ENCODE results near the gene DSTYK. TPM values are rescaled to one million over a fixed set of nuclear protein-coding genes. Genes with fewer than 3 reads are reported as not detected.
"Not testable (repeated sequence)": the region's sequence is repeated elsewhere in the genome, so short reads cannot be mapped to it uniquely, and the experiment has no call there.

DSTYK gene
- total RNA-seq, 1 donor from 2014 or later: 11.6 TPM

DNA sequence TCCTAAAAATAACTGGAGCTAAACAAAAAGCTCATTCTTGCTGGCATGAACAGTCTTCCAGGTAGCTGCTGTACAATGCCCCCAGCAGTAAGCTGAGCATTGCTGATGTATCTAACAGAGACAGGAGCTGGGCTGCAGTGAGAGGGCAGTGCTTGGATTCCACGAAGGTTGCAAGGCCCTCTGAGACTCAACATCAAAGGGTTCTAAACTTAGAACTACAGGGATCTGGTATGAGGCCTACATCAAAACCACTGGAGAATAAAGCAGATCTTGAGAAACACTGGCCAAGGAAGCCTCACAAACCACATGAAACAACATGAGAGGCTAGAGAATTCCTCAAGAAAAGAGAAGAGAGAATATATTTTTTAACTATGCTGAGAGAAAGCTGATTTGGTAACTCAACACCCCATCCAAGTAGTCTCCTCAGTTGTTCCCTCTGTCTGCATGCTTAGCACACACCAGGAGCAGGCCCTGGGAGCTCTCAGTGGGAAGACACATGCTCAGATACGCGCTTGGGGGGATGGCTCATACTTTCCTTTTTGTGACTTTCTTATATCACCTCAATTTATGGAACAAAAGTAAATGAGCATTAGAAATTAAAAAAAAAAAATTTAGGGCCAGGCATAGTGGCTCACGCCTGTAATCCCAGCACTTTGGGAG is 27.7 kb downstream of the DSTYK start:
- DNase-seq (ENCODE audit: low read depth): peak; percentile 52

DNA sequence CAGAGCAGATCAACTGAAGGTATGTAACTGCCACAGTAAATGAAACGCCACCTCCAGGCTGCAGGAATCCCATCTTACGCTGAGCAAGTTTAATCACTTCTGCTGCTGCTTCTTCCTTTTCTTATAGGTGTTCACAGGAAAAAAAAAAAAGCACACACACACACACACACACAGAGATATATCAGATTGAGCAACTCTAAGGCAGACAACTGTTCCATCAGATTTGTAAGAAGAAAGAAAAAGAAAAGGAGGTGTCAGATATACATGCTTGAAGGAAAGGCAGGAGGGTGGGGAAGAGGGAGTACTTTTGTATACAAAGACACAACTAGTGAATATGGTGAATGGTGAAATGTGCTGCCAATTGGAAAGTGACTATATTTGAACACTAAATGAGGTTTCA is 28.6 kb downstream of the DSTYK start:
- no peak for DNase-seq (ENCODE audit: low read depth)

DNA sequence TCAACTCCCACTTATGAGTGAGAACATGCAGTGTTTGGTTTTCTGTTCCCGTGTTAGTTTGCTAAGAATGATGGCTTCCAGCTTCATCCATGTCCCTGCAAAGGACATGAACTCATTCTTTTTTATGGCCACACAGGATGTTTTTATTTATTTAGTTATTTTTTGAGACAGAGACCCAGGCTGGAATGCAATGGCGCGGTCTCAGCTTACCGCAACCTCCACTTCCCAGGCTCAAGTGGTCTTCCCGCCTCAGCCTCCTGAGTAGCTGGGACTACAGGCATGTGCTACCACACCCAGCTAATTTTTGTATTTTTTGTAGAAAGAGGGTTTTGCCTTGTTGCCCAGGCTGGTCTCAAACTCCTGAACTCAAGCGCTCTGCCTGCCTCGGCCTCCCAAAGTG is 31.2 kb downstream of the DSTYK start:
- not testable (repeated sequence) for DNase-seq (ENCODE audit: low read depth)

DNA sequence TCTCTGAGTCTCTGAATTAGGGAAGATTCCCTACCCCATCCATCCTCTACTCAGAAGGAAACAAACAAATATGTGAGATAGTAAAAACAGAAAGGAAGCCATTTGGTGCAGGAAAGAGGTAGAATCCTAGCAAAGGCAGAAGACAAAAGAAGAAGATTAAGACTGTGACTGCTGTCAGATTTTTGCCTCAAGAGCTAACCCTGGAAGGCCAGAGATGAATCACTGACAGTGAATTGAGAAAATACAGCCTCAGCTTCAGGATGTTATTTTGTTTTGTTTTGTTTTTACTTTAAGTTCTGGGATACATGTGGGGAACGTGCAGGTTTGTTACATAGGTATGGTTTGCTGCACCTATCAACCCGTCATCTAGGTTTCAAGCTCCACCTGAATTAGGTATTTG is 31.7 kb downstream of the DSTYK start:
- DNase-seq (ENCODE audit: low read depth): no peak

DNA sequence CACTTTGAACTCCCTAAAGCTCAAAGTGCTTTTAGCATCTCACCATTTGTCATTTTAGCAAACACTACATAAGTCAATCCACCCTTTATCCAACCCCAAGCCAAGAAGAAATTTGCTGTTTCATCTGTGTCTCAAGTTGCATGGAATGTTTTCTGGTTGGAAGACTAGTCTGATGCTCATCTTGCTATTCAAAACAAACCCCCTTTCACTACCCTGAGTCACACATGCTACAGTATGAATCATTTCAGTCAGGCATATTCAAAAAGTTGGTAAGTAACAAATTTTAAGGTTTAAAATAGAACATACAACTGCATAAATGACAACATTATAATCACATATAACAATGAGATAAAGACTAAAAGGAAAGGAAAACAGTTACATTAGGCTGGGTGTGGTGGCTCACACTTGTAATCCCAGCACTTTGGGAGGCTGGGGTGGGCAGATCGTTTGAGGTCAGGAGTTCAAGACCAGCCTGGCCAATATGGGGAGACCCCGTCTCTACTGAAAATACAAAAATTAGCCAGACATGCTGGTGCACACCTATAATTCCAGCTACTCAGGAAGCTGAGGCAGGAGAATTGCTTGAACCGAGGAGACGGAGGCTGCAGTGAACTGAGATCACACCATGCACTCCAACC is 38.7 kb downstream of the DSTYK start:
- peak; percentile 94 for DNase-seq (ENCODE audit: low read depth)

DNA sequence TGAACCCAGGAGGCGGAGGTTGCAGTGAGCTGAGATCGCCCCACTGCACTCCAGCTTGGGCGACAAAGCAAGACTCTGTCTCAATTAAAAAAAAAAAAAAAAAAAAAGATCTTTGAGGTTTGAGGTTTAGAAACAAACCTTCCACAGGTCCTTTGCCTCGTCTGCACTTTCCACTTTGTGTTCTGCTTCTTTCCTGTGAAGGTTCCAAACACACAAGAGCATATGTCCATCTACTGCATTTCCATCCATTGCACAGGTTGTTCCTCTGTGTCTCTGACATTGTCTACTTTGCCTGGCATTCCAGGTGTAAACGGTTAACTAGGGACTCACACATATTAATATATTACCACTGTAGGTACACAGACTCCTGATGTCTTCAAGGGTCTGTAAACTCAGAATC is 40.1 kb downstream of the DSTYK start:
- DNase-seq (ENCODE audit: low read depth): no peak

DNA sequence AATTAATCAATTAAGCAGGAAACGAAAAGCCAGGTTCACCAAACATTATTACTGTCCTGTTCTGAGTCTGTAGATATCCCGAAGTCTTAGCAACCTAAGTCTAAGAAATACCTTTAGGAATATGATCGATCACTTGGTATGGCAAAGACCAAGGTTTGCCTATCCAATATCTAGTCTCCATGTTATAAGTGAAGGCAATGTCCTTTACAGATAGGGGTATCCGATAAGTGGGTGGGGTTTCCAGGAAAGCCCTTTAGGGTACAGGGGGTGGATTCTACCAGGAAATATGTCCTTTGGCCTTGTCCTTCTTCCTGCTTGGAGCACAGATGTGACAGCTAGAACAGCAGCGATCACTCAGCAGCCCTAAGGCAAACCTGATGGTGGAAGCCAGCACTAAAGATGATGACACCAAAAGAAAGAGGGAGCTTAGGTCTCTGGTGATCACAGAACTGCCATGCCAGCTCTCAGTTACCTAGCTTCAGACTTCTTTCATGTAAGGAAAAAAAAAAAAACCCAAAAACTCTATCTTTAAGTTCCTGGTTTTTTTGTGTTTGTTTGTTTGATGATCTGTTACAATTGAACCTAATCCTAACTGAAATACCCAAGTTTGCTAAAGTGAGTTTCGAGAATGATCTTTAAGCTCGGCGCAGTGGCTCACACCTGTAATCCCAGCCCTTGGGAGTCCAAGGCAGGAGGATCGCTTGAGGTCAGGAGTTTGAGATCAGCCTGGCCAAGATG is 40.8 kb downstream of the DSTYK start:
- no peak for DNase-seq (ENCODE audit: low read depth)

DNA sequence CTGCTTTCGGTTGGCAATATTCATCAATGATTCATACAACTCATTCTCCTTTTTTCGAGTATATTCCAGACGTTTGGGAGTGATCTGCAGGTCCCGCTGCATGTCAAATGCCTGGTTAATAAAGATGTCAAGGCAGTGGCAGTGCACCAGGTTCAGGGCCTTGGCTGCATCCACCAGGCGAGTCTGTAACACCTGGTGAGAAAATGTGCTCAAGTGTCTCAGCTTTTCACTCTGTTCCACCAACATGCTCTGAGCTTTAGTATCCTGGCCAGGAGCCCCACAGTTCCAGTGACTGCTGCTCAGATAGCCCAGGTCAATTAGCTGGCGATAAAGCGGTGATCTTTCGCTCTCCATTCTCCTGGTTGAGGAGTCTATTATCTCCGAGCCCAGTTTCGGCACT is 42.3 kb downstream of the DSTYK start:
- DNase-seq (ENCODE audit: low read depth): no peak

DNA sequence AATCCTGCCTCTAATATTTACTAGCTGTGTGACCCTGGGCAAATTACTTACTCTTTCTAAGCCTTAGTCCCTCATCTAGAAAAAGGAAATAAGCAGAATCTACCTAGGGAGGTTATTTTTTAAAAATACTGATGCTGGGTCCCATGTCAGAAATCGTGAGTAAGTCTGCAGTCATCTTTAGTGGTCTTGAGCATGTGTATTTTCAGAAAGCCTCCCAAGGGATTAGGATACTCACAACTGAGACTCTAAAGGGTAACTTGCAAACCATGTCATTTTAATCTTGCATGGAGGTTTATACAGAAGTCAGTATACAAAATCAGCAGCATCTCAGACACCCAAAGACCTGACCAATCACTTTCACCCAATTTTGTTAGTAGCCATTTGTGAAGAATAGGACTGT is 43.2 kb downstream of the DSTYK start:
- peak; percentile 13 for DNase-seq (ENCODE audit: low read depth)

DNA sequence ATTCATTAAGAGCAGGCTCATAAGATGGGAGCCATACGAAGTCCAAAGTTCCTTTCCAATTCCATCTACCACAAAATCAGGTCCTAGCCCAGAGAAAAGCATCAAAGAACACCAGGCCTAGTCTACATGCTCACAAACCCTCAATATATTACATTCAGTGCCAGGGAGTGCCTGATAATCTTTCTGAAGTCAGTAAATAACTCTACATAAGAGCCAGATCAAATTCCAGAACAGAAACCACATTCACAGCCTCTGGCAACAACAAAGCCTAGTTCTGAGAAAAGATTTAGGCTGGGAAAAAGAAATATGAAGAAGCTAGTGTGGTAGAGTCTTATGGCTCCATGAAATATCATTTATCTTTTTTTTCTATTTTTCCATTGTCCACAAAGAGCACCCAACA is 49.2 kb downstream of the DSTYK start:
- peak; percentile 69 for DNase-seq (ENCODE audit: low read depth)

DNA sequence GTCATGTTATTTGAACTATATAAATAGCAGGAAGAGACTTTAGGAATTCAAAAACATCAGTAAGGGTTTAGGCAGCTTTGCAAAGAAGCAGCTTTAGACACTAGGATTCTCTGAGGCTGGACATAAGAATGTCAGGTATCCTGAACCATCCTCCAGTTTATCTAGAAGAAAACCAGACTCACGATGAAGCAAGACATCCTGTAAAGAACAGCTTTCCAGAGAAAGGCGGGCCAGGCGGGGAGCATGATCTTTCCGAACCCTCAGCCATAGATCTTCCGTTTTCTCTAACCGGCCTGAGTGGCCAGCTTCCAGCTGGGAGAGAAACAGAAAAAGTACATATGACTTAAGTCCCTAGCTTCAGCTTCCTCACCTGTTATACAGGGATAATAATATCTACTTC is 50.4 kb downstream of the DSTYK start:
- DNase-seq (ENCODE audit: low read depth): no peak

DNA sequence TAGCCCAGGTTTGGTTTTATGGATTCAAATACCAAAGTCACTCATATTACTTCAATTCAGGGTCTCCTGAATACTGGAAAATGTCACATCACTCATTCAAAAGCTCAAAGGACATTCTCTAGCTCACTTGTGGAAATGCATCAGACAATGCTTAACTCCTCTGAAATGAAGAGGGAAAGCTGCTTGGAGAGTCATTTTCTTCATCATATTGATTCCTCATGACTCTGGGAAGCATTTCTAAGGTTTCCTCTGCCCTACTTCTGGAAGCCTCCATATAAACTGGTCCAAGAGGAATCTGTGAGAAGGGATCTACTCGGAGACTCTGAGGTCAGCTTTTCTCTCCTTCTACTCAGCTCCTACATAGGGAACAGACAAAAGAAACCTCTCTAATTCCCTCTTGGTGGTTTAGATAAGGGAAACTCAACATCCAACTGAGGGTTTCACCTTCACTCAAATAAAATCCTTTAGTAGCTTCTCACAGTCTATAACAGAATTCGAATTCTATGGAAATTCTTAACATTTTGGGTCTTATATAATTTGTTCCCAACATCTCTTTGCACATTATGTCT is 53.4 kb downstream of the DSTYK start:
- DNase-seq (ENCODE audit: low read depth): no peak

DNA sequence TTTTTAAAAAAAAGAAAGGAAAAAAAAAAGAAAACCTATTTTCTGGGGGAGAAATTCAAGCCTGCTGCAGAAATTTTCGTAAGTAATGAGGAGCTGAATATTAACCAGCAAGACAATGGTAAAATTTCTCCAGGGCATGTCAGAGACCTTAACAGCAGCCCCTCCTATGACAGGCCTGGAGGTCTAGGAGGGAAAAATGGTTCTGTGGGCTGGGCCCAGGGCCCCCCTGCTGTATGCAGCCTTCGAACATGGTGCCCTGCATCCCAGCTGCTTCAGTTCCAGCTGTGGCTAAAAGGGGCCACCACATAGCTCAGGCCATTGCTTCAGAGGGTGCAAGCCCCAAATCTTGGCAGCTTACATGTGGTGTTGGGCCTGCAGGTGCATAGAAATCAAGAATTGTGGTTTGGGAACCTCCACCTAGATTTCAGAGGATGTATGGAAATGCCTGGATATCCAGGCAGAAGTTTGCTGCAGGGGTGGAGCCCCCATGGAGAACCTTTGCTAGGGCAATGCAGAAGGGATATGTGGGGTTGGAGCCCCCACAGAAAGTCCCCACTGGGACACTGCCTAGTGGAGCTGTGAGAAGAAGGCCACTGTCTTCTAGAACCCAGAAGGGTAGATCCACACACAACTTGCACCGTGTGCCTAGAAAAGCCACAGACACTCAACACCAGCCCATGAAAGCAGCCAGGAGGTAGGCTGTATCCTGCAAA is 55.7 kb downstream of the DSTYK start:
- not testable (repeated sequence) for DNase-seq (ENCODE audit: low read depth)

DNA sequence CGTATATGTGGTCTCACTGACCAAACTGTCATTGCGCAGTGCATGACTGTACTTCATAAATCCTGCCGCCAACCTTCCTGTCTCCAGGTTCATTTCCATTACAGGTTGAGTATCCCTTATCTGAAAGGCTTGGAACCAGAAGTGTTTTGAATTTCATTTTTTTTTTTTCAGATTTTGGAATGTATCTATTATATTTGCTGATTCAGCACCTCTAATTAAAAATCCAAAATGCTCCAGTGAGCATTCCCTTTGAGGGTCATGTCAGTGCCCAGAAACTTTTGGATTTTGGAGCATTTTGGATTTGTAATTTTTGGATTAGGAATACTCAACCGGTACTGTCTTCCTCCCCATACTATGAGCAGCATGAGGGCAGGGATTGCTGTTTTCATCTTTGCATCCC is 59.0 kb downstream of the DSTYK start:
- DNase-seq (ENCODE audit: low read depth): no peak

DNA sequence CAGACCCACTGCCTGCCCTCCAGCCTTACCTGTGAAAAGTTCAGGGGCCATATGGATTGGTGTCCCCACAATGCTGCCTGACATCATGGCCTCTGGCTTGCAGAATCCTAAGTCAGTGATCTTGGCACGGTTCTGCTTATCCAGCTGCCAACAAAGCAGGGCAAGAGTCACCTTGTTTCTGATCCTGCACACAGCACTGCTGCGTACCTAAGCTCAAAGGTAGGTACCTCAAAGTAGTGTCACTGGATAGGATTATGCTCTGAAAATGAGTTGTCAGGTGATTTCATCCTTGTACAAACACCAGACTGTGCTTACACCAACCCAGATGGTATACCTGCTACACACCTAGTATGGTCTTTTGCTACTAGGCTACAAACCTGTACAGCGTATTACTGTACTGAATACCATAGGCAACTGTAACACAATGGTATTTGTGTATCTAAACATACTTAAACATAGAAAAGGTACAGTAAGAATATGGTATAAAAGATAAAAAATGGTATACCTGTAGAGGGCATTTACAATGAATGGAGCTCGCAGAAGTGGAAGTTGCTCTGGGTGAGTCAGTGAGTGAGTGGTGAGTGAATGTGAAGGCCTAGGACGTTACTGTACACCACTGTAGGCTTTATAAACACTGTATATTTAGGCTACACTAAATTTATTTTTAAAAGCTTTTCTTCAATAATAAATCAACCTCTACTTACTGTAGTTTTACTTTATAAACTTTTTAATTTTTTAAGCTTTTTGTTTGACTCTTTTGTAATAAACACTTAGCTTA is 60.7 kb downstream of the DSTYK start:
- DNase-seq (ENCODE audit: low read depth): no peak

DNA sequence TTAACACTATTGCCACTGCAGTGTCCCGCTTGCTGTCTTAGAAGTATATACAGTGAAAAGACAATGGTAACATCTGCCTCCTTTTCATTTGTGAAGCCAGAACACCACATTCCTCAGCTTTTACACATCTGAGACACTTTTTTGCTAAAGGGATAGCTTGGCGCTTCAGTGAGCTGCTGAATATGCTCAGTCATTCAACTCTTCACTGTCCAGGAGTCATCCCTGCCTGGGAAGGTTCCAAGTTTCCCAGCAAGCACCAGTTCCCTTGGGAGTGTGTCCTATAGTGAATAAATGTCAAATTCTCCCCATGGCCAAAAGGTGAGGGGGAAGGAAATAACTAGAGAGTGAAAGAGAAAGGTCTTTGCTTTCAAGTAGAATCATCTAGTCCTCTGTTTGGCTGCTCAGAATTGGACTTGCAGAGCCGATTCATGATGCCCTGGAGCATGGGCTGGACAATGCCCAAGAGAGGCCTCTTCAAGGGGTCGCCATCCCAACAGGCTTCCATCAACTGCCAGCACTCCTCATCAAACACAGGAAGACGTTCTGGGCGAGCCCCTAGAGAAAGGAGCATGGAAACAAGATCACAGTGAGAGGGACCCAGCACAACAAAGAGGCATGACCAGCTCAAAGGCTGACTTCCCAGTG is 64.2 kb downstream of the DSTYK start:
- DNase-seq (ENCODE audit: low read depth): peak; percentile 31

DNA sequence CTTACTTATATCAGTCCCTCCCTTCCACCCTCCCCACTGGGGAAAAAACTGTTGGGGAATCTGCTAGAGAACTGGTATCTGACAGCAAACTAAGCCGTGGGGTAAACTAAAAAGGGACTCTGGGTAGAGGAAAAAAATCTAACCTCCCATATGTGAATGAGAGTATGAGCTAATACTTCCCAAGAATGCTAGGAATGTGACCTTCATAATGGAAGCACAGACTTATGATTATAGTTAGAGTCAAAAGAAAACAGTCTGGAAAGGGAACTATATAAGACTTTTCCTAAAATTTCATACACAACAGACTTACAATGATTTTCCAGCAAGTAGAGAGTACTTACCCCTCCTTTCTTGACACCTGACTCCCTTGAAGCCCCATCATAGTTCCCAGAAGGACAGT is 66.8 kb downstream of the DSTYK start:
- peak; percentile 31 for DNase-seq (ENCODE audit: low read depth)

DNA sequence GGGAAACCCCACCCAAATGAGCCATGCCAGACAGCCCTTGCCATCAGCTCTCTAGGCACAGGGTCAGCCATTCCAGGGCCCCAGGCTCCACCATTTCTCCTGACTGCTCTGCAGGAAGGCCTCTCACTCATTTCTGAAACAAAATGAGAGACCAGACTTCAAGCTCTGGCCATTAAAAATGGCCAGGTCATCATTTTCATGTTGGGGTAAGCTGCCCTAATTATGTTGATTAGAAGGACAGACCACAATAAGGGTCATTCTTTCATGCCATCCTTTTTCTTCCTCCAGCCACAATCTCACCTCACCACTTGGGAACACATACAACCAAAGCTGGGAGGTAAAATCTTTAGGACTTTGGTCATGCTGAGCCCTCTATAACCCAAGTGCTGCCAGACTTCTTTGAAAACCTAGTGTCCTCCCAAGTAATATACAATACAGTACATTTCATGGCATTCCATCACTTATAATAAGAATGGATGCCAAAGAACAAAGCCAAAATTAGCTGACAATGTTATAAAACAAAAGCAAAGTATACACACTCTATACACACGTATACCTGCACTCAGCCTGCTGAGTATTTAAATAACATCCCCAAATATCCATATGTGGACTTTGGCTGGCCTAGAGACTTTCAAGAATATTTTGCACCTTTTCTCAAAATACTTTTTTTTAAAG is 67.3 kb downstream of the DSTYK start:
- DNase-seq (ENCODE audit: low read depth): no peak

DNA sequence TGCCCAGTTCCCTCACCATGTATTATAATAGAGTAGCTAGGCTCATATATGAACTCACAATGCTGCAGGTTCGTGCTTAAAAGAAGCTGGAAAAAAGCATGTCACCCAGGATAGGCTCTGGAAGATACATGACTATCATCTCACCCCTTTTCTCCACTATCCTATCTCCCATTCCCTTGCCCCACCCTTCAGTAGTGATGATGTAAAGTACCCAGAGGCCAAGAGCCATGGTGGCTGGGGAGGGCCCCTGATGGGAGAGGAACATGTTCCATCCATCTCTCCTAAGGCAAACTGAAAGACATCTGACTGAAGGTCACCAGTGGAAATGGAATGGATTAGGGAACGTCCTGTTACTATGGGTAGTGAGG is 69.4 kb downstream of the DSTYK start:
- no peak for DNase-seq (ENCODE audit: low read depth)

Measured in myocyte (in vitro differentiated cells).